CD14-positive monocyte (primary cell): ENCODE results near the gene IL5. TPM values are rescaled to one million over a fixed set of nuclear protein-coding genes. Genes with fewer than 3 reads are reported as not detected.

Experiments
- DNase-seq, 3 donors: peaks; one replicate each; pipeline ENCODE4 v3.0.0-alpha.2; 2011 to 2022
- H2AFZ ChIP-seq: 2 replicates; pipeline ENCODE4 v1.6.0; 2012; ENCODE audit warnings: mild to moderate bottlenecking, low read depth, low read length, inconsistent platforms; ENCODE audit not compliant: insufficient read depth, poor library complexity, severe bottlenecking
- H3K27ac ChIP-seq, 2 donors: 1 replicate in 1 of 2; 2 replicates in 1 of 2; pipeline ENCODE4 v1.5.1; 2012 to 2013; ENCODE audit warnings: low read length in 2 of 2, control low read depth in 1 of 2, inconsistent platforms in 1 of 2, low read depth in 1 of 2, mild to moderate bottlenecking in 1 of 2
- H3K27me3 ChIP-seq, 2 donors: one replicate each; pipeline versions ENCODE4 v1.6.0 to v1.6.1; 2011 to 2013; ENCODE audit warnings: low read length in 2 of 2; ENCODE audit not compliant: control insufficient read depth in 2 of 2, insufficient read depth in 2 of 2
- H3K36me3 ChIP-seq, 2 donors: replicated peaks in 1 of 2; 1 replicate in 1 of 2; 2 replicates in 1 of 2; pipeline versions ENCODE4 v1.5.1 to v1.6.1; 2012 to 2013; ENCODE audit warnings: low read length in 2 of 2, control low read depth in 1 of 2, inconsistent platforms in 1 of 2, mild to moderate bottlenecking in 1 of 2; ENCODE audit not compliant: insufficient read depth in 2 of 2, control insufficient read depth in 1 of 2
- H3K4me1 ChIP-seq, 2 donors: 1 replicate in 1 of 2; 2 replicates in 1 of 2; pipeline versions ENCODE4 v1.5.1 to v1.6.1; 2012 to 2013; ENCODE audit warnings: low read length in 2 of 2, control low read depth in 1 of 2, inconsistent platforms in 1 of 2, mild to moderate bottlenecking in 1 of 2, moderate library complexity in 1 of 2; ENCODE audit not compliant: insufficient read depth in 2 of 2, control insufficient read depth in 1 of 2
- H3K4me2 ChIP-seq: replicated peaks from 2 replicates; pipeline ENCODE3; 2012; ENCODE audit warnings: low read length, moderate library complexity, mild to moderate bottlenecking; ENCODE audit not compliant: poor library complexity, severe bottlenecking; ENCODE audit errors: extremely low read depth
- H3K4me3 ChIP-seq, 3 experiments: fragments of 200-600 bp in 1 of 3; sonication (generic) in 1 of 3; replicated peaks in 1 of 3; 1 replicate in 2 of 3; 2 replicates in 1 of 3; pipeline ENCODE4 v1.5.1; 2011 to 2013; ENCODE audit warnings: low read length in 3 of 3, mild to moderate bottlenecking in 3 of 3, control low read depth in 2 of 3, low read depth in 2 of 3, inconsistent platforms in 1 of 3, moderate library complexity in 1 of 3
- H3K79me2 ChIP-seq: 2 replicates; pipeline ENCODE4 v1.6.0; 2012; ENCODE audit warnings: mild to moderate bottlenecking, control low read depth, inconsistent platforms, low read length, moderate library complexity; ENCODE audit not compliant: insufficient read depth
- H3K9ac ChIP-seq: 2 replicates; pipeline ENCODE4 v1.6.0; 2017; ENCODE audit warnings: low read length, mild to moderate bottlenecking; ENCODE audit not compliant: insufficient read depth, poor library complexity, severe bottlenecking
- H3K9me3 ChIP-seq, 2 donors: replicated peaks in 1 of 2; 1 replicate in 1 of 2; 2 replicates in 1 of 2; pipeline versions ENCODE4 v1.5.1 to v1.6.1; 2012 to 2013; ENCODE audit warnings: low read length in 2 of 2, control low read depth in 1 of 2; ENCODE audit not compliant: control insufficient read depth in 1 of 2, insufficient read depth in 1 of 2
- H4K20me1 ChIP-seq: 2 replicates; pipeline ENCODE4 v1.6.0; 2012; ENCODE audit warnings: mild to moderate bottlenecking, low read length, control low read depth, moderate library complexity; ENCODE audit not compliant: insufficient read depth
- H3K27ac Mint-ChIP-seq, 7 donors: one replicate each; pipeline ENCODE4 v1.8.0; 2020; ENCODE audit warnings: mild to moderate bottlenecking in 7 of 7, mixed read lengths in 7 of 7, moderate library complexity in 6 of 7, inconsistent platforms in 2 of 7
- H3K27me3 Mint-ChIP-seq, 3 donors: one replicate each; pipeline ENCODE4 v1.8.0; 2021 to 2022; ENCODE audit warnings: low read depth in 3 of 3, mild to moderate bottlenecking in 3 of 3, mixed read lengths in 3 of 3, moderate library complexity in 3 of 3, inconsistent platforms in 1 of 3
- H3K36me3 Mint-ChIP-seq, 2 donors: one replicate each; pipeline ENCODE4 v1.8.0; 2020; ENCODE audit warnings: mixed read lengths in 2 of 2, inconsistent platforms in 1 of 2, mild to moderate bottlenecking in 1 of 2
- H3K4me1 Mint-ChIP-seq: one replicate; pipeline ENCODE4 v1.8.0; 2020; ENCODE audit warnings: mild to moderate bottlenecking, mixed read lengths
- H3K4me3 Mint-ChIP-seq, 2 donors: one replicate each; pipeline ENCODE4 v1.8.0; 2020; ENCODE audit warnings: mild to moderate bottlenecking in 2 of 2, mixed read lengths in 2 of 2, moderate library complexity in 1 of 2
- H3K9me3 Mint-ChIP-seq, 7 donors: one replicate each; pipeline ENCODE4 v1.8.0; 2020 to 2022; ENCODE audit warnings: mixed read lengths in 7 of 7, mild to moderate bottlenecking in 6 of 7, moderate library complexity in 6 of 7, inconsistent platforms in 2 of 7
- WGBS: methylation state at CpG from one replicate; pipeline ENCODE4 v1.1.5; 2013; ENCODE audit warnings: missing lambda C conversion rate; ENCODE audit not compliant: insufficient coverage; 5-methylcytosine and 5-hydroxymethylcytosine counted together
- intact Hi-C, 2 donors: fragments of 100-400 bp; cut with micrococcal nuclease; formaldehyde crosslinking; loops; one replicate each; pipeline versions ENCODE4 v1.15.0 to v1.15.1; 2023
- polyA plus RNA-seq, 3 donors: library from polyadenylated mRNA; depleted of rRNA in 1 of 3; unstranded in 2 of 3; stranded (reverse) in 1 of 3; fragments of 300-500 nt in 2 of 3; fragments of >200 nt in 1 of 3; fragmentation: Illumina TruSeq in 2 of 3; gene quantifications; 1 replicate in 2 of 3; 2 replicates in 1 of 3; pipeline ENCODE4 v1.2.3, GENCODE V29; 2012 to 2021
- TF ChIP-seq, protein P1 (sequence below): fragments of 200-600 bp; IDR thresholded peaks from one replicate; pipeline ENCODE4 v1.8.0; 2022; ENCODE audit warnings: antibody characterized with exemption, mild to moderate bottlenecking

The IL5 gene
- polyA plus RNA-seq, 3 donors: not detected

DNA sequence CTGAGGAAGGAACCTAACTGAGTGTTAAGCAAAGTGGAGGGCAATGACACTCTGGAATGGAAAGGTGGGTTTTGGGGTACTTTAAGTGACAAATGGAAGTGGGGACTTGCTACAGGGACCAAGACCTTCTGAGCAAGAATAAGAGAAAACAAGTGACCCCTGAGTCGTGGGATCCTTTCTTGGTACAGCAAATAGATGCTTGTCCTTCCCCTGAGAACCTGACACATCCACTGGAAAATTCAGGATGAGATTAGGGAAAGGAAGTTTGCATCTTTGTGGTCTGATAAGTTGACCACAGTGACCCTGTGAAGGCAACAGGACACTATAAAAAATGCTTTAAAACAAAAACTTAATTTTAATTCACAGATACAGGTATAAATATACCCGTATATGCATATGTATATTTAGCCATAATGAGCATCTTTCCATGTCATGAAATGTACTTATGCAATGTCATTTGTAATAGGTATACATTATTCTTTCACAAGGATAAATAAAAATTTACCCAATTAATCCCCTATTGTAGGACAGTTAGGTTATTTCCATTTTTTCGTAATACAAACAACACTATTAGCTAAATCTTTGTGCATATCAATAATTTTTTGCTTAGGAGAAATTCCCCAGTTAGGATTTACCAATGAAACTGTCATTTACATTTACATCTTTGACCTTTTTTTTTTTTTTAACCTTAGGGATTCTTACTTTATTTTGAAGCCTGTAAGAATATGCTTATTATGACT is 50.8 kb downstream of the IL5 start:
- Mint-ChIP-seq H3K27ac (peak overlapping the region; percentile 94 to 98 (median 97)), H3K4me3 (peak overlapping the region; percentile 83 to 91), H3K27me3 (no peaks in the 10 kb centered on the region), H3K4me1 (peaks cover 62% of the 10 kb centered on the region), H3K9me3 (peaks cover 0 to 4% (median 0%) of the 10 kb centered on the region in 7 donors), H3K36me3 (peaks cover 21 to 23% of the 10 kb centered on the region in 2 donors)
- DNase-seq: no peak
- intact Hi-C loops: loop anchor here (5.0 to 10.0 kb wide), 3 partner anchors 65 to 955 kb away; partner anchors contain the start of gene SLC22A4 (in 1 of the 2)
- Histone ChIP-seq H3K79me2 (peaks cover 66% of the 10 kb centered on the region), H3K4me3 (peak overlapping the region in 2 of 3 experiments; percentile 8 to 98), H4K20me1 (peaks cover 30% of the 10 kb centered on the region), H3K27me3 (no peaks in the 10 kb centered on the region), H3K9me3 (no peaks in the 10 kb centered on the region), H3K9ac (peak overlapping the region; percentile 94), H3K27ac (peak overlapping the region in 1 of 2 donors; percentile 97), H3K4me2 (peak overlapping the region; percentile 100), H3K4me1 (peaks cover 60 to 80% of the 10 kb centered on the region in 2 donors), H3K36me3 (peaks cover 17 to 22% of the 10 kb centered on the region in 2 donors), H2AFZ (no peak overlapping the region)
- WGBS: 86% methylated on average over 1 of the region's 3 CpGs
- TF ChIP-seq, protein P1, sequence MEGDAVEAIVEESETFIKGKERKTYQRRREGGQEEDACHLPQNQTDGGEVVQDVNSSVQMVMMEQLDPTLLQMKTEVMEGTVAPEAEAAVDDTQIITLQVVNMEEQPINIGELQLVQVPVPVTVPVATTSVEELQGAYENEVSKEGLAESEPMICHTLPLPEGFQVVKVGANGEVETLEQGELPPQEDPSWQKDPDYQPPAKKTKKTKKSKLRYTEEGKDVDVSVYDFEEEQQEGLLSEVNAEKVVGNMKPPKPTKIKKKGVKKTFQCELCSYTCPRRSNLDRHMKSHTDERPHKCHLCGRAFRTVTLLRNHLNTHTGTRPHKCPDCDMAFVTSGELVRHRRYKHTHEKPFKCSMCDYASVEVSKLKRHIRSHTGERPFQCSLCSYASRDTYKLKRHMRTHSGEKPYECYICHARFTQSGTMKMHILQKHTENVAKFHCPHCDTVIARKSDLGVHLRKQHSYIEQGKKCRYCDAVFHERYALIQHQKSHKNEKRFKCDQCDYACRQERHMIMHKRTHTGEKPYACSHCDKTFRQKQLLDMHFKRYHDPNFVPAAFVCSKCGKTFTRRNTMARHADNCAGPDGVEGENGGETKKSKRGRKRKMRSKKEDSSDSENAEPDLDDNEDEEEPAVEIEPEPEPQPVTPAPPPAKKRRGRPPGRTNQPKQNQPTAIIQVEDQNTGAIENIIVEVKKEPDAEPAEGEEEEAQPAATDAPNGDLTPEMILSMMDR: no peak

Other genes with a start within 250 kb of the IL5 start
- gene SLC22A4, start 249.1 kb downstream of the IL5 start, polyA plus RNA-seq: 10 to 100 TPM in 2 of 3 donors, 1 to 10 TPM in 1; 7.2 to 13.0 (median 12.2) TPM
- gene SLC22A5, start 173.8 kb downstream of the IL5 start, polyA plus RNA-seq: 10 to 100 TPM in 1 of 3 donors, 1 to 10 TPM in 2; 2.4 to 14.6 (median 3.5) TPM
- gene IRF1, start 52.7 kb downstream of the IL5 start, polyA plus RNA-seq: 100 to 1,000 TPM; 125 to 363 (median 129) TPM
- gene RAD50, start 13.5 kb upstream of the IL5 start, polyA plus RNA-seq: 1 to 10 TPM; 5.8 to 9.3 (median 8.2) TPM
- not detected for gene IL13, start 114.7 kb upstream of the IL5 start, polyA plus RNA-seq
- not detected for gene IL4, start 130.5 kb upstream of the IL5 start, polyA plus RNA-seq
- 1 to 10 TPM in 2 of 3 donors, under 1 TPM in 1; 0.68 to 1.3 (median 1.2) TPM for gene KIF3A, start 194.0 kb upstream of the IL5 start, polyA plus RNA-seq
- gene CCNI2, start 203.9 kb upstream of the IL5 start, polyA plus RNA-seq: under 1 TPM in 1 of 3 donors, not detected in 2; 0.72 TPM
- 1 to 10 TPM in 1 of 3 donors, under 1 TPM in 2; 0.36 to 5.0 (median 0.54) TPM for gene SEPTIN8, start 233.7 kb upstream of the IL5 start, polyA plus RNA-seq